ENCODE results near the gene CALCA.
"Not testable (repeated sequence)": the region's sequence is repeated elsewhere in the genome, so short reads cannot be mapped to it uniquely, and the experiment has no call there.

The CALCA gene

GRCh38 chr11:14971865-14972580 is at the start of gene CALCA:
Gene CALCA (minus strand): TSS chr11:14972351. CDS start chr11:14971192, 1,159 bp downstream.
- no peak for DNase-seq

GRCh38 chr11:15016200-15016599 is 44.0 kb upstream of the CALCA start:
- DNase-seq = no peak

- DNase-seq = no peak
Measured at GRCh38 chr11:15011776-15012345, 39.7 kb upstream of the CALCA start.

GRCh38 chr11:15010865-15011264 is 38.7 kb upstream of the CALCA start:
- no peak for DNase-seq

- peak; percentile 46 for DNase-seq
Measured at GRCh38 chr11:15006139-15006759, 34.1 kb upstream of the CALCA start.

GRCh38 chr11:14988133-14988532 is 16.0 kb upstream of the CALCA start:
- DNase-seq = not testable (repeated sequence)

- DNase-seq = no peak
Measured at GRCh38 chr11:14981507-14981906, 9.4 kb upstream of the CALCA start.

GRCh38 chr11:14980854-14981253 is 8.7 kb upstream of the CALCA start:
- DNase-seq = no peak

GRCh38 chr11:14977101-14977880 is 5.1 kb upstream of the CALCA start:
- DNase-seq = no peak

GRCh38 chr11:14975252-14975587 is 3.1 kb upstream of the CALCA start:
- DNase-seq = no peak

GRCh38 chr11:14974515-14975251 is 2.5 kb upstream of the CALCA start:
- peak; percentile 30 for DNase-seq

- DNase-seq = peak; percentile 5
Measured at GRCh38 chr11:14973621-14974514, 1.7 kb upstream of the CALCA start.

GRCh38 chr11:14972581-14973495 is 687 bp upstream of the CALCA start:
- no peak for DNase-seq

GRCh38 chr11:14969901-14970323 is 2.2 kb downstream of the CALCA start:
- peak; percentile 10 for DNase-seq

- DNase-seq = no peak
Measured at GRCh38 chr11:14967581-14968243, 4.4 kb downstream of the CALCA start.

- DNase-seq = no peak
Measured at GRCh38 chr11:14956111-14956510, 16.0 kb downstream of the CALCA start.

GRCh38 chr11:14954581-14954980 is 17.6 kb downstream of the CALCA start:
- DNase-seq = no peak

GRCh38 chr11:14953904-14954303 is 18.2 kb downstream of the CALCA start:
- DNase-seq = no peak

GRCh38 chr11:14949437-14950147 is 22.6 kb downstream of the CALCA start:
- no peak for DNase-seq

Measured in inflammatory macrophage treated with lipopolysaccharide for 4 hours (primary cell).